Measurements from ENCODE around the gene ELOVL7.
"Not testable (repeated sequence)": the region's sequence is repeated elsewhere in the genome, so short reads cannot be mapped to it uniquely, and the experiment has no call there.

The ELOVL7 gene

GRCh38 chr5:60740322-60740721 is 103.7 kb downstream of the ELOVL7 start:
- TF ChIP-seq CTCF (IDR thresholded peaks at IDR 0.05) = no peak
- Histone ChIP-seq H3K27me3 (no peaks in the 10 kb centered on the region), H3K4me3 (ENCODE audit: low read depth in 1 of 2, low read length in 1 of 2) (no peak overlapping the region), H3K27ac (no peak overlapping the region), H3K9me3 (no peaks in the 10 kb centered on the region), H3K4me1 (ENCODE audit: control insufficient read depth in 1 of 2, insufficient read depth in 1 of 2, low read depth in 1 of 2, low read length in 1 of 2) (no peaks in the 10 kb centered on the region), H3K36me3 (no peaks in the 10 kb centered on the region)

- TF ChIP-seq CTCF (IDR thresholded peaks at IDR 0.05) = no peak
- H3K4me3 ChIP-seq (ENCODE audit: low read depth in 1 of 2, low read length in 1 of 2) = no peak overlapping the region
- H3K27ac ChIP-seq = no peak overlapping the region
- no peaks in the 10 kb centered on the region for H3K4me1 ChIP-seq (ENCODE audit: control insufficient read depth in 1 of 2, insufficient read depth in 1 of 2, low read depth in 1 of 2, low read length in 1 of 2)
- no peaks in the 10 kb centered on the region for H3K9me3 ChIP-seq
- no peaks in the 10 kb centered on the region for H3K36me3 ChIP-seq
- H3K27me3 ChIP-seq = no peaks in the 10 kb centered on the region
Measured at GRCh38 chr5:60738933-60739332, 105.1 kb downstream of the ELOVL7 start.

GRCh38 chr5:60738461-60738860 is 105.6 kb downstream of the ELOVL7 start:
- H3K27me3 ChIP-seq = no peaks in the 10 kb centered on the region
- H3K27ac ChIP-seq = no peak overlapping the region
- no peaks in the 10 kb centered on the region for H3K36me3 ChIP-seq
- no peaks in the 10 kb centered on the region for H3K9me3 ChIP-seq
- H3K4me1 ChIP-seq (ENCODE audit: control insufficient read depth in 1 of 2, insufficient read depth in 1 of 2, low read depth in 1 of 2, low read length in 1 of 2) = no peaks in the 10 kb centered on the region
- H3K4me3 ChIP-seq (ENCODE audit: low read depth in 1 of 2, low read length in 1 of 2) = no peak overlapping the region
- TF ChIP-seq CTCF (IDR thresholded peaks at IDR 0.05) = no peak

- H3K36me3 ChIP-seq; H3K27ac ChIP-seq; H3K9me3 ChIP-seq; H3K27me3 ChIP-seq; H3K4me1 ChIP-seq (ENCODE audit: control insufficient read depth in 1 of 2, insufficient read depth in 1 of 2, low read depth in 1 of 2, low read length in 1 of 2); H3K4me3 ChIP-seq (ENCODE audit: low read depth in 1 of 2, low read length in 1 of 2): not testable (repeated sequence)
Measured at GRCh38 chr5:60730858-60731257, 113.2 kb downstream of the ELOVL7 start.

- no peaks in the 10 kb centered on the region for H3K36me3 ChIP-seq
- no peak overlapping the region for H3K27ac ChIP-seq
- H3K27me3 ChIP-seq = no peaks in the 10 kb centered on the region
- H3K4me1 ChIP-seq (ENCODE audit: control insufficient read depth in 1 of 2, insufficient read depth in 1 of 2, low read depth in 1 of 2, low read length in 1 of 2) = no peaks in the 10 kb centered on the region
- no peaks in the 10 kb centered on the region for H3K9me3 ChIP-seq
- H3K4me3 ChIP-seq (ENCODE audit: low read depth in 1 of 2, low read length in 1 of 2) = no peak overlapping the region
- TF ChIP-seq CTCF (IDR thresholded peaks at IDR 0.05) = no peak
Measured at GRCh38 chr5:60727033-60727679, 116.9 kb downstream of the ELOVL7 start.

GRCh38 chr5:60724126-60724525 is 119.9 kb downstream of the ELOVL7 start:
- H3K27ac ChIP-seq = no peak overlapping the region
- no peaks in the 10 kb centered on the region for H3K27me3 ChIP-seq
- no peak for TF ChIP-seq CTCF (IDR thresholded peaks at IDR 0.05)
- no peaks in the 10 kb centered on the region for H3K36me3 ChIP-seq
- no peaks in the 10 kb centered on the region for H3K9me3 ChIP-seq
- no peak overlapping the region for H3K4me3 ChIP-seq (ENCODE audit: low read depth in 1 of 2, low read length in 1 of 2)
- no peaks in the 10 kb centered on the region for H3K4me1 ChIP-seq (ENCODE audit: control insufficient read depth in 1 of 2, insufficient read depth in 1 of 2, low read depth in 1 of 2, low read length in 1 of 2)

Measured in neutrophil (primary cell).